ENCODE results near the gene DOCK2.

The DOCK2 gene

DNA sequence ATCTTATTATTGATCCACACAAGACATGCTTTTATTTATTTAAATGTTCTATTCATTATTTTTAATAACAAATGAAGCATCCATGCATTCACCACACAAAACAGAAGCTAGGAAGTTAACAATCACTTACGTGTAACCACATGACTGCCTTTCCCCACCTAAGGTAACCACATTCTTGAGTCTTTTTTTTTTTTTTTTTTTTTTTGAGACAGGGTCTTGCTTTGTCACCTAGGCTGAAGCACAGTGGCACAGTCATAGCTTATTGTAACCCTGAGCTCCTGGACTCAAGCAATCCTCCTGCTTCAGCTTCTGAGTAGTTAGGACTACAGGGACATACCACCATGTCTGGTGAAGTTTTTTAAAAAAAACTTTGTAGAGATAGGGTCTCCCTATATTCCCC lies 133.0 kb downstream of the DOCK2 start:
- DNase-seq (ENCODE audit: low spot score) (no peak), ATAC-seq (ENCODE audit: low read depth) (no peak)
- Histone ChIP-seq H3K9me3 (ENCODE audit: severe bottlenecking) (no peaks in the 10 kb centered on the region), H3K27ac (ENCODE audit: poor library complexity, severe bottlenecking) (no peak overlapping the region), H3K36me3 (ENCODE audit: low read depth) (no peaks in the 10 kb centered on the region), H3K4me1 (ENCODE audit: insufficient read depth, poor library complexity, severe bottlenecking) (peaks cover 6% of the 10 kb centered on the region), H3K4me3 (ENCODE audit: severe bottlenecking) (no peak overlapping the region), H3K27me3 (ENCODE audit: insufficient read depth, poor library complexity, severe bottlenecking) (no peaks in the 10 kb centered on the region)
- TF ChIP-seq, protein P1, sequence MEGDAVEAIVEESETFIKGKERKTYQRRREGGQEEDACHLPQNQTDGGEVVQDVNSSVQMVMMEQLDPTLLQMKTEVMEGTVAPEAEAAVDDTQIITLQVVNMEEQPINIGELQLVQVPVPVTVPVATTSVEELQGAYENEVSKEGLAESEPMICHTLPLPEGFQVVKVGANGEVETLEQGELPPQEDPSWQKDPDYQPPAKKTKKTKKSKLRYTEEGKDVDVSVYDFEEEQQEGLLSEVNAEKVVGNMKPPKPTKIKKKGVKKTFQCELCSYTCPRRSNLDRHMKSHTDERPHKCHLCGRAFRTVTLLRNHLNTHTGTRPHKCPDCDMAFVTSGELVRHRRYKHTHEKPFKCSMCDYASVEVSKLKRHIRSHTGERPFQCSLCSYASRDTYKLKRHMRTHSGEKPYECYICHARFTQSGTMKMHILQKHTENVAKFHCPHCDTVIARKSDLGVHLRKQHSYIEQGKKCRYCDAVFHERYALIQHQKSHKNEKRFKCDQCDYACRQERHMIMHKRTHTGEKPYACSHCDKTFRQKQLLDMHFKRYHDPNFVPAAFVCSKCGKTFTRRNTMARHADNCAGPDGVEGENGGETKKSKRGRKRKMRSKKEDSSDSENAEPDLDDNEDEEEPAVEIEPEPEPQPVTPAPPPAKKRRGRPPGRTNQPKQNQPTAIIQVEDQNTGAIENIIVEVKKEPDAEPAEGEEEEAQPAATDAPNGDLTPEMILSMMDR (IDR thresholded peaks at IDR 0.05; ENCODE audit: poor library complexity, severe bottlenecking), result no peak

DNA sequence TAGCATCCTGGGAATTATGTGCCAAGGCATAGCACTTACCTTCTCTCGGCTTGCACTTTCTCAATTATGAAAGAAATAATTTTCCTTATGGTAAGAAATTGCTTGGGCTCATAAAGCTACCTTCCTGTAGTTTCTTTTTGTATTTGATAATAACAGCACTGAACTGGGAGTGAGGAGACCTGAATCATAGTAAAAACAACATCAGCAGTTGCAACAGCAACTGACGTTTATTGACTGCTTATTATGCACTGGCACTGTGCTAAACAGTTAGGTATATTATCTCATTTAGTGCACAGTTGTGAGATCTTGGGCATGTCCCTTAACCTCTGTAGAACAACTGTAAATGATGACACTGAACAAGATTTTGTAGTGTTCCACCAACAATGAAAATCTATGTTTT lies 135.2 kb downstream of the DOCK2 start:
- Histone ChIP-seq H3K9me3 (ENCODE audit: severe bottlenecking) (no peaks in the 10 kb centered on the region), H3K4me1 (ENCODE audit: insufficient read depth, poor library complexity, severe bottlenecking) (no peaks in the 10 kb centered on the region), H3K27me3 (ENCODE audit: insufficient read depth, poor library complexity, severe bottlenecking) (no peaks in the 10 kb centered on the region), H3K27ac (ENCODE audit: poor library complexity, severe bottlenecking) (no peak overlapping the region), H3K36me3 (ENCODE audit: low read depth) (no peaks in the 10 kb centered on the region), H3K4me3 (ENCODE audit: severe bottlenecking) (no peak overlapping the region)
- ATAC-seq (ENCODE audit: low read depth) (no peak), DNase-seq (ENCODE audit: low spot score) (no peak)
- TF ChIP-seq, protein P1 (IDR thresholded peaks at IDR 0.05; ENCODE audit: poor library complexity, severe bottlenecking), result no peak

DNA sequence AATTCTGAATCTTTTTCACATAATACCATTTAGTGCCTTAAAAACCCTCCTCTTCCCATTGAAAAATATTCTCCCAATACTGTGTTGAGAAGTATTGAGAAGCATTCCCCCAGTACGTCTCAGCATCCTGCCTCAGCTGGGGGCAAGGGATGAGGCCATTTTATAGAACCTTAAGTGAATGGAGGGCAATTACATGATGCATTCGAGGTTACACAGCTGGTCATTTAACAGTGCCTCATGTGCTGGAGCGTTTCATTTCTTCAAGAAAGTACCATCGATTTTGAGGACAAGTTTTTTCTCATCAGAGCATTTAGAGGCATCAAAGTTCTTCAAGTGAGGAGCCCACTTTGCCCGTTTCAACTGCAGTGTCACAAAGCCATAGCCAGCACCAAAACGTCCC lies 135.6 kb downstream of the DOCK2 start:
- no peak overlapping the region for H3K4me3 ChIP-seq (ENCODE audit: severe bottlenecking)
- H3K4me1 ChIP-seq (ENCODE audit: insufficient read depth, poor library complexity, severe bottlenecking), result no peaks in the 10 kb centered on the region
- TF ChIP-seq, protein P1 (IDR thresholded peaks at IDR 0.05; ENCODE audit: poor library complexity, severe bottlenecking), result no peak
- H3K9me3 ChIP-seq (ENCODE audit: severe bottlenecking), result no peaks in the 10 kb centered on the region
- no peaks in the 10 kb centered on the region for H3K27me3 ChIP-seq (ENCODE audit: insufficient read depth, poor library complexity, severe bottlenecking)
- H3K27ac ChIP-seq (ENCODE audit: poor library complexity, severe bottlenecking), result no peak overlapping the region
- no peaks in the 10 kb centered on the region for H3K36me3 ChIP-seq (ENCODE audit: low read depth)
- ATAC-seq (ENCODE audit: low read depth) (no peak), DNase-seq (ENCODE audit: low spot score) (no peak)

DNA sequence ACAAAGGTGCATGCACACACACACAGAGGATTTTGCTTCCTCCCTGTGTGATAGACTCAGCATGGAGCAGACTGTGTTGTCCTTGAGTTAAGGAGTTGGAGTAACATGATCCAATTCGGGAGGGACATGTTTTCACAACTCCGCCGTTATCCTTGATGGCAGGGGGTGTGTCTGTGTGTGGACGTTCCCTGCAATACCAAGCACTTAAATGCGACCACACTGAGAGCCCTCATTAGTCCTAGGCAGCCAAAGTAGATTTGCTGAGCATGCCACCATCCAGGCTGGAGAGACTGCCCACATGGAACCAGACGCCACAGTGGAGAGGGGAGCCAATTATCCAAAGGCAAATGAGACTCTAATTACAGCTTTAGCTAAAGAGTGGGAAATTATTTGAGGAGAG lies 140.1 kb downstream of the DOCK2 start:
- ATAC-seq (ENCODE audit: low read depth) (no peak), DNase-seq (ENCODE audit: low spot score) (no peak)
- TF ChIP-seq, protein P1 (IDR thresholded peaks at IDR 0.05; ENCODE audit: poor library complexity, severe bottlenecking), result no peak
- no peaks in the 10 kb centered on the region for H3K9me3 ChIP-seq (ENCODE audit: severe bottlenecking)
- no peak overlapping the region for H3K27ac ChIP-seq (ENCODE audit: poor library complexity, severe bottlenecking)
- no peaks in the 10 kb centered on the region for H3K36me3 ChIP-seq (ENCODE audit: low read depth)
- H3K4me3 ChIP-seq (ENCODE audit: severe bottlenecking), result no peak overlapping the region
- no peaks in the 10 kb centered on the region for H3K27me3 ChIP-seq (ENCODE audit: insufficient read depth, poor library complexity, severe bottlenecking)
- H3K4me1 ChIP-seq (ENCODE audit: insufficient read depth, poor library complexity, severe bottlenecking), result peaks cover 6% of the 10 kb centered on the region

DNA sequence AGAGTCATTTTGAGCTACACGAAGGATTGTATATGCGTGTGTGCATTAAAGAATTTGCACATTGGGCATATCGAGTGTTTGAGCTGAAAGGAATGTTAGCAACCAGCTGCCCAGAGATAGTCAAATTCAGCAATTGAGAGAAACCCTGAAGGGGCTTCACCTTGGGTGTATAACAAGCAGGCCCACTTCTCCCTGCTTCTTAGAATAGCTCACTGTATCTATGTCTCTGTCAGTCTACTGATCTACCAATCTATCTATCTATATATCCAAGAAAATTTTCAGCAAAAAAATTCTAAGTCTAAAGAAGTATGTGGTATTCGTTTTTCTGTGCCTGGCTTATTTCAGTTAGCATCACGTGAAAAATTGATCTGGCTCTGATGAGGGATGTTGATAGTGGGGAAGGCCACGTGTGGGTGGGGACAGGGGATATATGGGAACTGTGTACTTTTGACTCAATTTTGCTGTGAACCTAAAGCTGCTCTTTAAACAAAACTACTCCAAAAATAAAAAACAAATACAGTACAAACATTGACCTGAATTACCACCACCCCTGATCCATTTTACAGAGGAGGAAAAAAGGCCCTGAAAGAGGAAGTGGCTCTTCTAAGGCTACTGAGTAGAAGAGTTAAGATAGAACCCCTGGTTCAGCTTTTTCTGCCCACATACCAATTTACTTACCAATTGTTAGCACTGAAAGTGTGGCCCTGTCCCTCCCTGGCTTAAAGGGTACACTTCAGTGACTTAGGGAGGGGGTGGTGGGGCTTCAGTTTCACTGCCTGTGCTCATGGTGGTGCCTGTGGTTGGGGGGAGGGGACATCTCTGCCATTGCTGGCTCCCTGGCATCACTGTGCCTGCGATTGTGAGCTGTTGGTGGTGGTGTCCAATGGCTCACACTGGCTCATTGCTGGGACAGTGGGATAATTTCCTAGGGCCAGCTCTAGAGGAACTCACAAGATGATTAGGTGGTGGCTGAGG lies 141.8 kb downstream of the DOCK2 start:
- H3K4me1 ChIP-seq (ENCODE audit: insufficient read depth, poor library complexity, severe bottlenecking), result peaks cover 6% of the 10 kb centered on the region
- ATAC-seq (ENCODE audit: low read depth) (no peak), DNase-seq (ENCODE audit: low spot score) (no peak)
- no peaks in the 10 kb centered on the region for H3K36me3 ChIP-seq (ENCODE audit: low read depth)
- no peaks in the 10 kb centered on the region for H3K27me3 ChIP-seq (ENCODE audit: insufficient read depth, poor library complexity, severe bottlenecking)
- H3K4me3 ChIP-seq (ENCODE audit: severe bottlenecking), result no peak overlapping the region
- H3K9me3 ChIP-seq (ENCODE audit: severe bottlenecking), result no peaks in the 10 kb centered on the region
- H3K27ac ChIP-seq (ENCODE audit: poor library complexity, severe bottlenecking), result no peak overlapping the region
- TF ChIP-seq, protein P1 (IDR thresholded peaks at IDR 0.05; ENCODE audit: poor library complexity, severe bottlenecking), result no peak
